IMR-90 (cell line): Measurements from ENCODE around the gene NSUN6.

ENCODE experiments used
- BHLHE40 ChIP-seq: fragments of 150-350 bp; IDR thresholded peaks from 2 replicates; pipeline ENCODE4 v1.6.1; 2016; ENCODE audit warnings: mild to moderate bottlenecking, low read depth, low read length
- CEBPB ChIP-seq: IDR thresholded peaks from 2 replicates; pipeline ENCODE4 v1.6.1; 2012; ENCODE audit warnings: low read depth, low read length, improper control_type of control experiment
- CHD1 ChIP-seq: IDR thresholded peaks from 2 replicates; pipeline ENCODE4 v1.6.1; 2012; ENCODE audit warnings: low read depth, low read length, improper control_type of control experiment
- CTCF ChIP-seq: conservative IDR thresholded peaks from 2 replicates; pipeline ENCODE4 v1.5.1; 2012; ENCODE audit warnings: mild to moderate bottlenecking, low read depth, low read length, improper control_type of control experiment
- FOS ChIP-seq: fragments of 150-350 bp; IDR thresholded peaks from 2 replicates; pipeline ENCODE4 v1.6.1; 2016; ENCODE audit warnings: low read depth, low read length
- MAFK ChIP-seq: IDR thresholded peaks from 2 replicates; pipeline ENCODE4 v1.6.1; 2012; ENCODE audit warnings: low read depth, low read length, improper control_type of control experiment
- MXI1 ChIP-seq: IDR thresholded peaks from 2 replicates; pipeline ENCODE4 v1.6.1; 2012; ENCODE audit warnings: low read depth, mild to moderate bottlenecking, low read length, moderate library complexity, borderline replicate concordance
- NFE2L2 ChIP-seq: fragments of 150-350 bp; IDR thresholded peaks from 2 replicates; pipeline ENCODE4 v1.6.1; 2016; ENCODE audit warnings: low read depth, mild to moderate bottlenecking, low read length
- POLR2A ChIP-seq: IDR thresholded peaks from 2 replicates; pipeline ENCODE4 v1.6.1; 2012; ENCODE audit warnings: mild to moderate bottlenecking, low read depth, low read length
- RAD21 ChIP-seq: IDR thresholded peaks from 2 replicates; pipeline ENCODE4 v1.6.1; 2012; ENCODE audit warnings: low read length, improper control_type of control experiment
- RCOR1 ChIP-seq: IDR thresholded peaks from 2 replicates; pipeline ENCODE4 v1.6.1; 2012; ENCODE audit warnings: mild to moderate bottlenecking, low read length, improper control_type of control experiment; ENCODE audit not compliant: insufficient replicate concordance
- RFX5 ChIP-seq: IDR thresholded peaks from 2 replicates; pipeline ENCODE4 v1.8.0; 2012; ENCODE audit warnings: low read depth, mild to moderate bottlenecking, low read length, moderate library complexity
- SMC3 ChIP-seq: fragments of 150-350 bp; IDR thresholded peaks from 2 replicates; pipeline ENCODE4 v1.6.1; 2016; ENCODE audit warnings: low read depth, mild to moderate bottlenecking, antibody characterized with exemption, low read length, moderate library complexity
- USF2 ChIP-seq: fragments of 150-350 bp; IDR thresholded peaks from 2 replicates; pipeline ENCODE4 v1.6.1; 2017; ENCODE audit warnings: mild to moderate bottlenecking, antibody characterized with exemption, low read length, low read depth

- TF ChIP-seq CTCF (peak; percentile 70), USF2 (no peak), RAD21 (peak; percentile 76), NFE2L2 (no peak), MXI1 (no peak), CEBPB (no peak), RFX5 (no peak), POLR2A (no peak), SMC3 (peak; percentile 62; the same call in 1 of the 2 replicates), BHLHE40 (no peak), CHD1 (no peak), RCOR1 (no peak), FOS (no peak), MAFK (no peak)
Observed at GRCh38 chr10:18689498-18689897, 38.1 kb upstream of the NSUN6 start.
